GM21360 (cell line): ENCODE measurements around the gene DCDC2B.
"Not testable (repeated sequence)": the region's sequence is repeated elsewhere in the genome, so short reads cannot be mapped to it uniquely, and the experiment has no call there.

ENCODE experiments used
- ATAC-seq: cut with Tn5 transposase; IDR thresholded peaks from one replicate; pipeline ENCODE4 v1.9.1; 2021; ENCODE audit warnings: mild to moderate bottlenecking, moderate library complexity; ENCODE audit not compliant: unreplicated experiment

DCDC2B gene

DNA sequence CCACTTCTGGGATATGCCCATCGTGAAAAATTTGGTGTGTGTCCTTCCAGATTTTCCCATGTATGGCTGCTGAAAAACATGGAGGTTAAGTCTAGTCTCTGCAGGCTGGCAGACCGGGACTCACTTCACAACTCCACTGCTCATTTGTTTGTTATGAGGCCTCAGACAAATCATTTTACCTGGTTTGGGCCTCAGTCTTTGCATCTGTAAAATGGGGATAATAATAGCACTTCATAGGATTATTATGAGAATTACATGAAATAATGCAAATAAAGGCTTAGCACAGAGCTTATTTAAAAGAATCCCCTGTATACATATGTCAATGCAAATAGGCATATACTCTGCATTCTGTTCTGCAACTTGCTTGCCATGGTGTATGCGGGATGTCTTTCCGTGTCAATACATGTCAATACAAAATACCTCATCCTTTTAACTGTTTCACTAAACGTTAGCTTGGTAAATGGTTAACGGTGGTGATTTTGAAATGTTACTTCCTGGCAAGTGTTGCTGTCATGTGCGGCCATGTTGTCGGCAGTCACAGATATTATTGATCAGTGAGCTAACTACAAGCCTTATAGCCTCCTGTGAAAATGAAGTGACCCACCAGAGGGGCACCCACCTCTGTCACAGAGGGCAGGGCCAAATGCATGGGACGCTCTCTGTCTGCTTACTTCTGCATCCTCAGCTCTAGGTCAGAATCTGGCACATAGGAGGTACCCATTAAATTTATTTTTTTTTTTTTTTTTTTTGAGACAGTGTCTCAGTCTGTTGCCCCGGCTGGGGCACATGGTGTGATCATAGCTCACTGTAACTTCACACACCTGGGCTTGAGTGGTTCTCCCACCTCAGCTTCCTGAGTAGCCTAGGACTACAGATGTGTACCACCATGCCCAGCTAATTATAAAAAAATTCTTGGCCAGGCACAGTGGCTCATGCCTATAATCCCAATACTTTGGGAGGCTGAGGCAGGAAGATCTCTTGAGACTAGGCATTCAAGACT, 46.5 kb downstream of the DCDC2B start:
- no peak for ATAC-seq

DNA sequence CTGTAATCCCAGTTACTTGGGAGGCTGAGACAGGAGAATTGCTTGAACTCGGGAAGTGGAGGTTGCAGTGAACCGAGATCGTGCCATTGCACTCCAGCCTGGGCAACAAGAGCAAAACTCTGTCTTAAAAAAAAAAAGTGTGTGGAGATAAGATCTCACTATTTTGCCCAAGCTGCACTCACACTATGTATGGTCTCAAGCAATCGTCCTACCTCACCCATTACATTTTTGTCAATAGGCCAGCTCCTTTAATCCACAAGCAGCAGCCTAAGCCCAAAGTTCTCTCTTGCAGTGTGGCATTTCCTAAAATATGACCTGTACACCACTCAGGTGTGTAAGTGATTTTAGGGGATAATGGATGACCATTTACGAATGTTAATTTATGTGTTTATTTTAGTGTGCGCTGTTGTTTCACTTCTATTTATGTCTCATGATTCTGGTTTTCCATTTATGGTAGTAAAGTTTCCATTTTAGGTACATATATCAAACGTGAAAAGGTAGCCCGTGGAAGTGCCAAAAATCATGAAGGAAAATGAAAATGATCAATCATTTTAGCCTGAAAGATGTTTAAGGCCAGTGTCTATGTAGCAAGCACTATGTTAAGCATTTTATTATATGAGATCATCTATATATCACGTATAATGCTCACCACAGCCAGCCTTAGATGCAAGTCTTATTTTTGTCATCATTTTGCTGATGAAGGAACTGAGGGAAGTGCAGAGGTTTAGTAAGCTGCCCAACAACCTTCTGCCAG, 47.8 kb downstream of the DCDC2B start:
- ATAC-seq, result no peak

DNA sequence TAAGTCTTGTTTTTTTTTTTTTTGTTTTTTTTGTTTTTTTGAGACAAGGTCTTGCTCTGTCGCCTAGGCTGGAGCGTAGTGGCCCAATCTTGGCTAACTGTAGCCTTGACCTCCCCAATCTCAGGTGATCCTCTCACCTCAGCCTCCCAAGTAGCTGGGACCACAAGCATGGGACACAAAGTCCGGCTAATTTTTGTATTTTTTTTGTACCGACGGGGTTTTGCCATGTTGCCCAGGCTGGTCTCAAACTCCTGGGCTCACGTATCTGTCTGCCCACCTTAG, 48.3 kb downstream of the DCDC2B start:
- ATAC-seq, result no peak

- not testable (repeated sequence) for ATAC-seq
Measured at GRCh38 chr1:32263236-32263593, 54.3 kb downstream of the DCDC2B start.

- no peak for ATAC-seq
Measured at GRCh38 chr1:32263744-32264143, 54.9 kb downstream of the DCDC2B start.
